Endodermal cell (in vitro differentiated cells): ENCODE measurements around the gene RS1. TPM values are rescaled to one million over a fixed set of nuclear protein-coding genes. Genes with fewer than 3 reads are reported as not detected.

ENCODE experiments used
- DNase-seq: peaks from one replicate; pipeline ENCODE4 v3.0.0-alpha.2; 2017
- H3K27ac ChIP-seq: 2 replicates; pipeline ENCODE4 v1.5.1; 2013; ENCODE audit warnings: mild to moderate bottlenecking, low read depth, low read length, moderate library complexity
- H3K27me3 ChIP-seq: 2 replicates; pipeline ENCODE4 v1.6.1; 2013; ENCODE audit warnings: mild to moderate bottlenecking, low read length, moderate library complexity; ENCODE audit not compliant: insufficient read depth, control insufficient read depth, poor library complexity, severe bottlenecking
- H3K36me3 ChIP-seq: 2 replicates; pipeline ENCODE4 v1.7.0; 2013; ENCODE audit warnings: mild to moderate bottlenecking, low read length, moderate library complexity; ENCODE audit not compliant: control insufficient read depth, insufficient read depth
- H3K4me1 ChIP-seq: one replicate; pipeline ENCODE4 v1.7.0; 2013; ENCODE audit warnings: low read length; ENCODE audit not compliant: control insufficient read depth, insufficient read depth
- H3K4me3 ChIP-seq: 2 replicates; pipeline ENCODE4 v1.5.1; 2013; ENCODE audit warnings: mild to moderate bottlenecking, low read length, moderate library complexity
- H3K9ac ChIP-seq: 2 replicates; pipeline ENCODE4 v1.6.1; 2013; ENCODE audit warnings: mild to moderate bottlenecking, low read length, moderate library complexity; ENCODE audit not compliant: poor library complexity, severe bottlenecking; ENCODE audit errors: extremely low read depth
- H3K9me3 ChIP-seq: 2 replicates; pipeline ENCODE4 v1.6.1; 2013; ENCODE audit warnings: mild to moderate bottlenecking, low read length, moderate library complexity; ENCODE audit not compliant: control insufficient read depth
- H3K27ac Mint-ChIP-seq: 2 replicates; pipeline ENCODE4 v1.8.0; 2020; ENCODE audit warnings: mixed read lengths
- H3K27me3 Mint-ChIP-seq: 2 replicates; pipeline ENCODE4 v1.8.0; 2021; ENCODE audit warnings: mild to moderate bottlenecking, mixed read lengths; ENCODE audit not compliant: insufficient read depth
- H3K36me3 Mint-ChIP-seq: 2 replicates; pipeline ENCODE4 v1.8.0; 2020; ENCODE audit warnings: low read depth, mixed read lengths
- H3K4me1 Mint-ChIP-seq: 2 replicates; pipeline ENCODE4 v1.8.0; 2020; ENCODE audit warnings: mixed read lengths
- H3K4me3 Mint-ChIP-seq: 2 replicates; pipeline ENCODE4 v1.8.0; 2020; ENCODE audit warnings: mild to moderate bottlenecking, moderate library complexity, mixed read lengths
- H3K9me3 Mint-ChIP-seq: 2 replicates; pipeline ENCODE4 v1.8.0; 2020; ENCODE audit warnings: mild to moderate bottlenecking, mixed read lengths
- WGBS, 2 experiments: methylation state at CpG; one replicate each; pipeline versions ENCODE4 v1.1.5 to v1.1.7; 2013; ENCODE audit warnings: missing lambda C conversion rate in 2 of 2, mixed read lengths in 1 of 2; ENCODE audit not compliant: insufficient coverage in 1 of 2, insufficient read length in 1 of 2; 5-methylcytosine and 5-hydroxymethylcytosine counted together
- total RNA-seq, 2 donors: library from RNA; stranded (reverse); fragmentation: NEBNext Ultra II Directional in 1 of 2; extraction: Animal tissue kit (Norgen Biotek cat#: 25700) in 1 of 2; gene quantifications; 2 replicates in 1 of 2; 3 replicates in 1 of 2; pipeline ENCODE4 v1.2.1, GENCODE V29; 2021
- TF ChIP-seq, protein P1 (sequence below): fragments of 200-600 bp; sonication (generic); conservative IDR thresholded peaks from 2 replicates; pipeline ENCODE4 v1.5.0; 2021; ENCODE audit warnings: antibody characterized with exemption, mild to moderate bottlenecking

Gene RS1
- total RNA-seq, 2 donors from 2014 or later: not detected

DNA sequence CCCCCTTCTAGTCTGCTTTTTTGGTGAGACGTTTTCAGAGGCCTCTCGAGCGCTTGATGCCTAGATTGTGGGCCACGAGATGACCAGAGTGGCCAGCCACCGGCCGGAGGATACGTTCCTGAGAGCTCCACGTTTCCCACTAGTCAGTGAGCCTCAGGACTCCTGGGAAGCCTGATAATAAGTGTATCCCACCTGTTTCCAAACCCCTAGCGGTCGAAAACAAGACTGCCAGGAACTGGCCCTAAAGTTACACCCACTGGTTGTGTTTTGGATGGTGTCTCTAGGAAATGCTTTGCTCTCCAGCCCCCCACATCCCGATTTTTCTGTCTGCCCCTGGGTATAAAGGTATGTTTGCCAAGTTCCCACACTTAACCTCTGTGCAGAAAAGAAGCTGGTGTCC is 4.6 kb upstream of the RS1 start:
- peak overlapping the region; percentile 62 for H3K4me3 Mint-ChIP-seq
- Histone ChIP-seq H3K9ac (no peak overlapping the region), H3K27ac (no peak overlapping the region), H3K4me1 (no peaks in the 10 kb centered on the region), H3K9me3 (no peaks in the 10 kb centered on the region), H3K4me3 (no peak overlapping the region), H3K27me3 (no peaks in the 10 kb centered on the region), H3K36me3 (no peaks in the 10 kb centered on the region)
- 64% methylated on average over 11 of the region's 11 CpGs; no CpG with 5 or more reads in 1 of the 2 experiments for WGBS, 2 experiments
- DNase-seq: peak; percentile 75
- H3K36me3 Mint-ChIP-seq: no peaks in the 10 kb centered on the region
- no peaks in the 10 kb centered on the region for H3K27me3 Mint-ChIP-seq
- peaks cover 3% of the 10 kb centered on the region for H3K4me1 Mint-ChIP-seq
- H3K9me3 Mint-ChIP-seq: peaks cover 46% of the 10 kb centered on the region
- no peak overlapping the region for H3K27ac Mint-ChIP-seq
- TF ChIP-seq, protein P1, sequence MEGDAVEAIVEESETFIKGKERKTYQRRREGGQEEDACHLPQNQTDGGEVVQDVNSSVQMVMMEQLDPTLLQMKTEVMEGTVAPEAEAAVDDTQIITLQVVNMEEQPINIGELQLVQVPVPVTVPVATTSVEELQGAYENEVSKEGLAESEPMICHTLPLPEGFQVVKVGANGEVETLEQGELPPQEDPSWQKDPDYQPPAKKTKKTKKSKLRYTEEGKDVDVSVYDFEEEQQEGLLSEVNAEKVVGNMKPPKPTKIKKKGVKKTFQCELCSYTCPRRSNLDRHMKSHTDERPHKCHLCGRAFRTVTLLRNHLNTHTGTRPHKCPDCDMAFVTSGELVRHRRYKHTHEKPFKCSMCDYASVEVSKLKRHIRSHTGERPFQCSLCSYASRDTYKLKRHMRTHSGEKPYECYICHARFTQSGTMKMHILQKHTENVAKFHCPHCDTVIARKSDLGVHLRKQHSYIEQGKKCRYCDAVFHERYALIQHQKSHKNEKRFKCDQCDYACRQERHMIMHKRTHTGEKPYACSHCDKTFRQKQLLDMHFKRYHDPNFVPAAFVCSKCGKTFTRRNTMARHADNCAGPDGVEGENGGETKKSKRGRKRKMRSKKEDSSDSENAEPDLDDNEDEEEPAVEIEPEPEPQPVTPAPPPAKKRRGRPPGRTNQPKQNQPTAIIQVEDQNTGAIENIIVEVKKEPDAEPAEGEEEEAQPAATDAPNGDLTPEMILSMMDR: peak; percentile 67

DNA sequence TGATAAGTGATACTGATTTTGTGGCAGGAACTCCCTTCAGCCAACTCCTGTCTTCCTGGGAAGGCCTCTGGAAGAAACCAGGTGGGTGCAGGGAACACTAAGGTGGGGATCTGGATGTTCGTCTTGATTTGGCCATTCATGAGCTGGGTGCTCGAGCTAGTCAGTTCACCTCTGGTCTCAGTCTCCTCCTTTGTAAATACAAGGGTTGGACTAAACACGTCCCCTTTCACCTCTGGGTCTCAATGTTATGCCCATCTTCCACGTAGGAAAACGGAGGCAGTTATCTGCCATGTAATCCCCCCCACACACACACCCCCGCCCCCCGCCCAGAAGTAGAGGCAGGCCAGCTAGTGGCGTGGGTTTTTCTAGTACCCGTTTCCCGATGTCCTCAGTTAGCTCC is 4.1 kb upstream of the RS1 start:
- peaks cover 3% of the 10 kb centered on the region for H3K4me1 Mint-ChIP-seq
- peaks cover 43% of the 10 kb centered on the region for H3K9me3 Mint-ChIP-seq
- H3K27ac Mint-ChIP-seq: no peak overlapping the region
- Histone ChIP-seq H3K9ac (no peak overlapping the region), H3K4me3 (no peak overlapping the region), H3K9me3 (no peaks in the 10 kb centered on the region), H3K36me3 (no peaks in the 10 kb centered on the region), H3K27ac (no peak overlapping the region), H3K27me3 (no peaks in the 10 kb centered on the region), H3K4me1 (no peaks in the 10 kb centered on the region)
- WGBS, 2 experiments: 86 to 100% methylated on average over 1 to 8 of the region's 10 CpGs
- no peaks in the 10 kb centered on the region for H3K36me3 Mint-ChIP-seq
- H3K27me3 Mint-ChIP-seq: no peaks in the 10 kb centered on the region
- peak overlapping the region; percentile 62 for H3K4me3 Mint-ChIP-seq
- TF ChIP-seq, protein P1: no peak
- DNase-seq: peak; percentile 47

DNA sequence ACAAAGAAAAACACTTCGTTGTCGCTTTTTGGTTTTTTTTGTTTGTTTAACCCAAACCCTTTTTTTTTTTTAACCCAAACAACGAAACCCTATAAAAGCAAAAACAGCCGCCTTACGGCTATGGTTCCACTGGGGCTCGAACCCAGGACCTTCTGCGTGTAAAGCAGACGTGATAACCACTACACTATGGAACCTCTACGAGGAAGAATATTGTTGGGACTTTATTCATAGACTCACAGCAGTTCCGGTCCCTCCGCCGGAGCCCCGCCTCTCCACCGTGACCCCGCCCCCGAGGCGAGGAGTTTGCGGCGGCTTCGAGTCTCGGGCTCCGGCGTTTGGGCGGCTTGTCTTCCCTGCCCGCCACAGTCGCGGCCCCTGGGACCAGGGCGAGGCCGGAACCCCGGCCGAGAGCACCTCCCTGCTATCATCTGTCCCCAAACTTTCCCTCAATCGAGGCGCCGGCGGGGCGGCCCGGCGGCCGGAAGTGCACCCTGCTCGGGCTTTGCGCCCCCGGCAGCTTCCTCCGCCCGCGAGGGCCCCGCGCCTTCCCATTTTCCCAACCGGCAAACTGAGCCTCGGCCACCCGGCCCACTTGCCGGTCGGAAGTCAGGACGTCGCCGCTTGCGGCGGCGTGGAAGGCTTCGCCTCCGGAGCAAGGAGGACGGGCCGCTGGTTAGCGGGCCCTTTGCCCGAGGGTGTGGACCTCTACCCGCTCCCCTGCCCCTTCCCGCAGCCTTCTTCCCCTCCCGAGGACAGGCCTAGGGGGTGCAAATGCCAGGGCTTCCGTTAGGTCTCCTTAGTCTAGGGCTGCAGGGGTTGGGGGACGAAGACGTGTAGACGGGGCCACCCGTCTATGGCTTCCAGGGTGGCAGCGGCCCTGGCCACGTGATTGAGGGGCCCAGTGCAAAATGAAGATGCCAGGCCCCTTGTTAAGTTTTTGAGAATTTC is 3.2 kb upstream of the RS1 start:
- Mint-ChIP-seq H3K4me1 (peaks cover 3% of the 10 kb centered on the region), H3K9me3 (peaks cover 50% of the 10 kb centered on the region), H3K36me3 (no peaks in the 10 kb centered on the region), H3K27ac (no peak overlapping the region), H3K27me3 (no peaks in the 10 kb centered on the region), H3K4me3 (peak overlapping the region; percentile 62)
- no peaks in the 10 kb centered on the region for H3K27me3 ChIP-seq
- no peaks in the 10 kb centered on the region for H3K36me3 ChIP-seq
- no peaks in the 10 kb centered on the region for H3K4me1 ChIP-seq
- WGBS, 2 experiments: 10 to 60% methylated on average over 2 to 70 of the region's 74 CpGs
- no peaks in the 10 kb centered on the region for H3K9me3 ChIP-seq
- TF ChIP-seq, protein P1: no peak
- DNase-seq: peak; percentile 88
- no peak overlapping the region for H3K27ac ChIP-seq
- peak overlapping the region; percentile 25 for H3K9ac ChIP-seq
- H3K4me3 ChIP-seq: peak overlapping the region; percentile 75
